Astrocyte (in vitro differentiated cells and primary cell): ENCODE measurements around the gene GPAT3.

Experiments
- EZH2 ChIP-seq: IDR thresholded peaks from 2 replicates; pipeline ENCODE4 v1.6.1; 2012; ENCODE audit warnings: mild to moderate bottlenecking, low read length, inconsistent platforms; ENCODE audit not compliant: insufficient read depth
- TF ChIP-seq, protein P1 (sequence below): IDR thresholded peaks from 2 replicates; pipeline ENCODE4 v1.5.1; 2011; ENCODE audit warnings: low read depth, mild to moderate bottlenecking, inconsistent platforms, low read length, moderate library complexity; ENCODE audit not compliant: insufficient read depth

DNA sequence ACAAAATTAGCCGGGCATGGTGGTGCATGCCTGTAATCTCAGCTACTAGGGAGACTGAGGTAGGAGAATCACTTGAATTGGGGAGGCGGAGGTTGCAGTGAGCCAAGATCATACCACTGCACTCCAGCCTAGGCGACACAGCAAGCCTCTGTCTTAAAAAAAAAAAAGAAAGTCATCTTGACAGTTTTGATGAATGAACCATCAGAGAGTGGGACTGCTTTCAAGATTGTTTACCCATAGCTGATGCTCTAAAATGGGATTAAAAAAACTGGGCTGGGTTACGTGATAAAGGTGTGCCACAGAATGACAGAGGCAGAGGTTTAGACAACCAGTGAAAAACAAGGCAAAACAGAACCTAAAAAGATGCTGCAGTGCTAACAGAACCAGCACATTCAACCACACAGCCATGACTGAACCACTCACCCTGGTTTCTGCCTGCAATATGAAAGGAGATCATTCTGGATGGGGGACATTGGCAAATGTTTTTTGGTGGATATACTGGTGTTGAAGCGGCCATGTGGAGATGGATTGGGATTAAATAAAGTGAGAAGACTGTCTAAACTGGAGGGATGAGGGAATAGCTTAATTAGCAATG lies 22.2 kb downstream of the GPAT3 start:
- TF ChIP-seq, protein P1, sequence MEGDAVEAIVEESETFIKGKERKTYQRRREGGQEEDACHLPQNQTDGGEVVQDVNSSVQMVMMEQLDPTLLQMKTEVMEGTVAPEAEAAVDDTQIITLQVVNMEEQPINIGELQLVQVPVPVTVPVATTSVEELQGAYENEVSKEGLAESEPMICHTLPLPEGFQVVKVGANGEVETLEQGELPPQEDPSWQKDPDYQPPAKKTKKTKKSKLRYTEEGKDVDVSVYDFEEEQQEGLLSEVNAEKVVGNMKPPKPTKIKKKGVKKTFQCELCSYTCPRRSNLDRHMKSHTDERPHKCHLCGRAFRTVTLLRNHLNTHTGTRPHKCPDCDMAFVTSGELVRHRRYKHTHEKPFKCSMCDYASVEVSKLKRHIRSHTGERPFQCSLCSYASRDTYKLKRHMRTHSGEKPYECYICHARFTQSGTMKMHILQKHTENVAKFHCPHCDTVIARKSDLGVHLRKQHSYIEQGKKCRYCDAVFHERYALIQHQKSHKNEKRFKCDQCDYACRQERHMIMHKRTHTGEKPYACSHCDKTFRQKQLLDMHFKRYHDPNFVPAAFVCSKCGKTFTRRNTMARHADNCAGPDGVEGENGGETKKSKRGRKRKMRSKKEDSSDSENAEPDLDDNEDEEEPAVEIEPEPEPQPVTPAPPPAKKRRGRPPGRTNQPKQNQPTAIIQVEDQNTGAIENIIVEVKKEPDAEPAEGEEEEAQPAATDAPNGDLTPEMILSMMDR: no peak
- TF ChIP-seq EZH2: no peak
